ENCODE results near the gene TRAPPC3L. TPM values are rescaled to one million over a fixed set of nuclear protein-coding genes. Genes with fewer than 3 reads are reported as not detected.
A peak's percentile ranks its signal among the peaks of the same experiment; 100 is the strongest.

Gene TRAPPC3L
- total and polyA plus RNA-seq, 9 of the 15 experiments (the other 6 are each of a cell fraction or from before 2014, with no cell fraction given) = not detected

DNA sequence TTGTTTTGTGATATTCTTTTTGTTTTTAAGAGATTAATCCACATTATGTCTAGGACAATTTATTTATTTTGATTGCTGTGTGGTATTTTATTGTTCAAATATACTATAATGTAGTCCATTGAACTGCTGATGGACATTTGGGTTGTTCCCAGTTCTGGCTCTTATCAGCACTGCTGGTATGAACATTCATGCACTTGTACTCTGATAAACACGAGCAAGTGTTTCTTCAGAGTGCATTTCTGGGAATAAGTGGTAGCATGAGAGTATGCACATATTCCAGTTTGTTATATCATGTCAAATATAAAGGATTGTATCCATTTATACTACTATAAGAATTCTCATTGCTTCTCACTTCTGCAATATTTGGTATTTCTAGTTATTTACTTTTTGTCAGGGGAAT lies 77.2 kb downstream of the TRAPPC3L start (continued):
- TF ChIP-seq, protein P1, sequence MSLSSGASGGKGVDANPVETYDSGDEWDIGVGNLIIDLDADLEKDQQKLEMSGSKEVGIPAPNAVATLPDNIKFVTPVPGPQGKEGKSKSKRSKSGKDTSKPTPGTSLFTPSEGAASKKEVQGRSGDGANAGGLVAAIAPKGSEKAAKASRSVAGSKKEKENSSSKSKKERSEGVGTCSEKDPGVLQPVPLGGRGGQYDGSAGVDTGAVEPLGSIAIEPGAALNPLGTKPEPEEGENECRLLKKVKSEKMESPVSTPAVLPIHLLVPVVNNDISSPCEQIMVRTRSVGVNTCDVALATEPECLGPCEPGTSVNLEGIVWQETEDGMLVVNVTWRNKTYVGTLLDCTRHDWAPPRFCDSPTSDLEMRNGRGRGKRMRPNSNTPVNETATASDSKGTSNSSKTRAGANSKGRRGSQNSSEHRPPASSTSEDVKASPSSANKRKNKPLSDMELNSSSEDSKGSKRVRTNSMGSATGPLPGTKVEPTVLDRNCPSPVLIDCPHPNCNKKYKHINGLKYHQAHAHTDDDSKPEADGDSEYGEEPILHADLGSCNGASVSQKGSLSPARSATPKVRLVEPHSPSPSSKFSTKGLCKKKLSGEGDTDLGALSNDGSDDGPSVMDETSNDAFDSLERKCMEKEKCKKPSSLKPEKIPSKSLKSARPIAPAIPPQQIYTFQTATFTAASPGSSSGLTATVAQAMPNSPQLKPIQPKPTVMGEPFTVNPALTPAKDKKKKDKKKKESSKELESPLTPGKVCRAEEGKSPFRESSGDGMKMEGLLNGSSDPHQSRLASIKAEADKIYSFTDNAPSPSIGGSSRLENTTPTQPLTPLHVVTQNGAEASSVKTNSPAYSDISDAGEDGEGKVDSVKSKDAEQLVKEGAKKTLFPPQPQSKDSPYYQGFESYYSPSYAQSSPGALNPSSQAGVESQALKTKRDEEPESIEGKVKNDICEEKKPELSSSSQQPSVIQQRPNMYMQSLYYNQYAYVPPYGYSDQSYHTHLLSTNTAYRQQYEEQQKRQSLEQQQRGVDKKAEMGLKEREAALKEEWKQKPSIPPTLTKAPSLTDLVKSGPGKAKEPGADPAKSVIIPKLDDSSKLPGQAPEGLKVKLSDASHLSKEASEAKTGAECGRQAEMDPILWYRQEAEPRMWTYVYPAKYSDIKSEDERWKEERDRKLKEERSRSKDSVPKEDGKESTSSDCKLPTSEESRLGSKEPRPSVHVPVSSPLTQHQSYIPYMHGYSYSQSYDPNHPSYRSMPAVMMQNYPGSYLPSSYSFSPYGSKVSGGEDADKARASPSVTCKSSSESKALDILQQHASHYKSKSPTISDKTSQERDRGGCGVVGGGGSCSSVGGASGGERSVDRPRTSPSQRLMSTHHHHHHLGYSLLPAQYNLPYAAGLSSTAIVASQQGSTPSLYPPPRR (CRISPR knock-in tag; IDR thresholded peaks at IDR 0.05; ENCODE audit: borderline replicate concordance) = no peak
- TF ChIP-seq ARID1B (IDR thresholded peaks at IDR 0.05) = peak; percentile 76
- 0 out of 2 replicates have a peak, but pooled peaks have one; percentile 38 for TF ChIP-seq ZNF766 (CRISPR knock-in tag; conservative IDR thresholded peaks at IDR 0.05)
- TF ChIP-seq STAT5A (IDR thresholded peaks at IDR 0.05; ENCODE audit: borderline replicate concordance, low read length) = peak; percentile 27; the same call in 1 of the 2 replicates
- TF ChIP-seq JUND (IDR thresholded peaks at IDR 0.05; ENCODE audit: borderline replicate concordance, low read depth, low read length) = no peak
- peak; percentile 19; the same call in 1 of the 3 replicates for TF ChIP-seq JUND (tag; IDR thresholded peaks at IDR 0.05; ENCODE audit: borderline replicate concordance, low read depth, low read length)
- TF ChIP-seq, protein P2, sequence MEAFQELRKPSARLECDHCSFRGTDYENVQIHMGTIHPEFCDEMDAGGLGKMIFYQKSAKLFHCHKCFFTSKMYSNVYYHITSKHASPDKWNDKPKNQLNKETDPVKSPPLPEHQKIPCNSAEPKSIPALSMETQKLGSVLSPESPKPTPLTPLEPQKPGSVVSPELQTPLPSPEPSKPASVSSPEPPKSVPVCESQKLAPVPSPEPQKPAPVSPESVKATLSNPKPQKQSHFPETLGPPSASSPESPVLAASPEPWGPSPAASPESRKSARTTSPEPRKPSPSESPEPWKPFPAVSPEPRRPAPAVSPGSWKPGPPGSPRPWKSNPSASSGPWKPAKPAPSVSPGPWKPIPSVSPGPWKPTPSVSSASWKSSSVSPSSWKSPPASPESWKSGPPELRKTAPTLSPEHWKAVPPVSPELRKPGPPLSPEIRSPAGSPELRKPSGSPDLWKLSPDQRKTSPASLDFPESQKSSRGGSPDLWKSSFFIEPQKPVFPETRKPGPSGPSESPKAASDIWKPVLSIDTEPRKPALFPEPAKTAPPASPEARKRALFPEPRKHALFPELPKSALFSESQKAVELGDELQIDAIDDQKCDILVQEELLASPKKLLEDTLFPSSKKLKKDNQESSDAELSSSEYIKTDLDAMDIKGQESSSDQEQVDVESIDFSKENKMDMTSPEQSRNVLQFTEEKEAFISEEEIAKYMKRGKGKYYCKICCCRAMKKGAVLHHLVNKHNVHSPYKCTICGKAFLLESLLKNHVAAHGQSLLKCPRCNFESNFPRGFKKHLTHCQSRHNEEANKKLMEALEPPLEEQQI (IDR thresholded peaks at IDR 0.05) = no peak
- TF ChIP-seq TAF7 (tag; IDR thresholded peaks at IDR 0.05) = no peak
- peak; percentile 40; the same call in 1 of the 2 replicates for TF ChIP-seq CBFA2T2 (conservative IDR thresholded peaks at IDR 0.05)
